Chondrocyte (in vitro differentiated cells): Measurements from ENCODE around the gene DOK7. TPM values are rescaled to one million over a fixed set of nuclear protein-coding genes. Genes with fewer than 3 reads are reported as not detected.
"Not testable (repeated sequence)": the region's sequence is repeated elsewhere in the genome, so short reads cannot be mapped to it uniquely, and the experiment has no call there.

ENCODE experiments used
- DNase-seq: peaks from one replicate; pipeline ENCODE4 v3.0.0; 2021; ENCODE audit warnings: mixed read lengths, low spot score
- H3K27ac Mint-ChIP-seq: one replicate; pipeline ENCODE4 v1.8.0; 2021; ENCODE audit warnings: mild to moderate bottlenecking, moderate library complexity, mixed read lengths; ENCODE audit not compliant: unreplicated experiment
- H3K27me3 Mint-ChIP-seq: 2 replicates; pipeline ENCODE4 v1.8.0; 2021; ENCODE audit warnings: low read depth, mixed read lengths
- H3K36me3 Mint-ChIP-seq: 2 replicates; pipeline ENCODE4 v1.8.0; 2021; ENCODE audit warnings: low read depth, mixed read lengths
- H3K4me1 Mint-ChIP-seq: 2 replicates; pipeline ENCODE4 v1.8.0; 2021; ENCODE audit warnings: low read depth, mild to moderate bottlenecking, mixed read lengths
- H3K4me3 Mint-ChIP-seq: one replicate; pipeline ENCODE4 v1.8.0; 2021; ENCODE audit warnings: mild to moderate bottlenecking, moderate library complexity, mixed read lengths; ENCODE audit not compliant: unreplicated experiment
- H3K9me3 Mint-ChIP-seq: 2 replicates; pipeline ENCODE4 v1.8.0; 2021; ENCODE audit warnings: low read depth, mixed read lengths
- total RNA-seq: library from RNA; stranded (reverse); gene quantifications from 3 replicates; pipeline ENCODE4 v1.2.1, GENCODE V29; 2021
- TF ChIP-seq, protein P1 (sequence below): fragments of 200-600 bp; sonication (generic); IDR thresholded peaks from 2 replicates; pipeline ENCODE4 v1.5.0; 2021; ENCODE audit warnings: antibody characterized with exemption, mild to moderate bottlenecking, moderate library complexity

The DOK7 gene
- total RNA-seq, 1 donor from 2014 or later, result 0.37 TPM

GRCh38 chr4:3450643-3451042 lies 12.5 kb upstream of the DOK7 start:
- DNase-seq, result no peak
- peaks cover 5% of the 10 kb centered on the region for H3K4me1 Mint-ChIP-seq
- peaks cover 20% of the 10 kb centered on the region for H3K9me3 Mint-ChIP-seq
- H3K27me3 Mint-ChIP-seq, result no peaks in the 10 kb centered on the region
- peaks cover 6% of the 10 kb centered on the region for H3K36me3 Mint-ChIP-seq
- no peak overlapping the region for H3K4me3 Mint-ChIP-seq
- H3K27ac Mint-ChIP-seq, result no peak overlapping the region
- TF ChIP-seq, protein P1, sequence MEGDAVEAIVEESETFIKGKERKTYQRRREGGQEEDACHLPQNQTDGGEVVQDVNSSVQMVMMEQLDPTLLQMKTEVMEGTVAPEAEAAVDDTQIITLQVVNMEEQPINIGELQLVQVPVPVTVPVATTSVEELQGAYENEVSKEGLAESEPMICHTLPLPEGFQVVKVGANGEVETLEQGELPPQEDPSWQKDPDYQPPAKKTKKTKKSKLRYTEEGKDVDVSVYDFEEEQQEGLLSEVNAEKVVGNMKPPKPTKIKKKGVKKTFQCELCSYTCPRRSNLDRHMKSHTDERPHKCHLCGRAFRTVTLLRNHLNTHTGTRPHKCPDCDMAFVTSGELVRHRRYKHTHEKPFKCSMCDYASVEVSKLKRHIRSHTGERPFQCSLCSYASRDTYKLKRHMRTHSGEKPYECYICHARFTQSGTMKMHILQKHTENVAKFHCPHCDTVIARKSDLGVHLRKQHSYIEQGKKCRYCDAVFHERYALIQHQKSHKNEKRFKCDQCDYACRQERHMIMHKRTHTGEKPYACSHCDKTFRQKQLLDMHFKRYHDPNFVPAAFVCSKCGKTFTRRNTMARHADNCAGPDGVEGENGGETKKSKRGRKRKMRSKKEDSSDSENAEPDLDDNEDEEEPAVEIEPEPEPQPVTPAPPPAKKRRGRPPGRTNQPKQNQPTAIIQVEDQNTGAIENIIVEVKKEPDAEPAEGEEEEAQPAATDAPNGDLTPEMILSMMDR, result no peak

GRCh38 chr4:3451956-3452355 lies 11.2 kb upstream of the DOK7 start:
- Mint-ChIP-seq H3K27ac (no peak overlapping the region), H3K27me3 (no peaks in the 10 kb centered on the region), H3K36me3 (peaks cover 6% of the 10 kb centered on the region), H3K9me3 (peaks cover 22% of the 10 kb centered on the region), H3K4me1 (peaks cover 5% of the 10 kb centered on the region), H3K4me3 (no peak overlapping the region)
- DNase-seq, result no peak
- TF ChIP-seq, protein P1, result no peak

- H3K4me1 Mint-ChIP-seq, result peaks cover 5% of the 10 kb centered on the region
- H3K9me3 Mint-ChIP-seq, result peaks cover 24% of the 10 kb centered on the region
- no peak overlapping the region for H3K27ac Mint-ChIP-seq
- H3K4me3 Mint-ChIP-seq, result no peak overlapping the region
- H3K36me3 Mint-ChIP-seq, result peaks cover 6% of the 10 kb centered on the region
- no peaks in the 10 kb centered on the region for H3K27me3 Mint-ChIP-seq
- TF ChIP-seq, protein P1, result peak; percentile 60
- DNase-seq, result no peak
These were observed 10.7 kb upstream of the DOK7 start for GRCh38 chr4:3452376-3452775.

DNA sequence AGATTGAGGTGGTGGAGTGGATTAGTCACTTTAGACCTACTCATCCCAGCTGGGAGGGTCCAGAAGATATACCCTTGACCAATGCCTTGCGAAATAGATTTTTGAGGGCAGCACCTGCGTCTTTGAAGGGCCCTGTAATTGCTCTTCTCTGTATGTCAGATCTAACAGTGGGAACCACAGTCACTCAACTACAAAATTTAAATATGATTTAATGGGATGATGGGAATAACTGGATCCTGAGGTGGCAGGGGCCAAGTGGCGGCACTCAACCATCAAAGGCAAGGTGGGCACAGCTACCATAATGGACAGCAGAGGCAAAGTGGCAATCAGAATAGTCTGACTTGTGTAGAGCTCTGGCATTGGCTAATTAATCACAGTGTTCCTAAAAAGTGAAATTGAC lies 7.5 kb upstream of the DOK7 start:
- not testable (repeated sequence) for H3K4me1 Mint-ChIP-seq, H3K27me3 Mint-ChIP-seq, DNase-seq

DNA sequence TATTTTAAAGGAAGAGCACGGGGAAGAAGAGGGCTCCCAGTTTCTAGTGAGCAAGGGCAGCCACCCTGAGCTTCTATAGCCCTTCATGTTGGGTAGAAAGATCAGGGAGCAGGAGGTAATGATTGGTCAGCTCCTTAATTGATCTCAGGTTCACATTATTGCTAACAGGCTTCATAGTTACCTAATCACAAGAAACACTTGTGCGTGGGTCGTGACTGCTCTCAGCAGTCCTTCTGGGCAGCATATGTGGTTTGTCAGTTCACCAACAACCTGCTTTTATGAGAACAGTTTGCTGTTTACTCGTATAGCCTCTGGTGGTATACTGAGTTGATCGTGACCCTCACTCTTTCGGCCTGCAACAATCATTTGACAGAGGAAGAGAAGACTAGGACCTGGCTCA lies 4.7 kb upstream of the DOK7 start:
- TF ChIP-seq, protein P1, result no peak
- no peak for DNase-seq
- Mint-ChIP-seq H3K4me3 (no peak overlapping the region), H3K9me3 (peaks cover 31% of the 10 kb centered on the region), H3K27me3 (peaks cover 7% of the 10 kb centered on the region), H3K27ac (no peak overlapping the region), H3K36me3 (peaks cover 6% of the 10 kb centered on the region), H3K4me1 (peaks cover 8% of the 10 kb centered on the region)

More for the DNA sequence above, 7.5 kb upstream of the DOK7 start:
- H3K4me3 Mint-ChIP-seq, H3K27ac Mint-ChIP-seq, H3K36me3 Mint-ChIP-seq: not testable (repeated sequence)
- H3K9me3 Mint-ChIP-seq, result peaks cover 31% of the 10 kb centered on the region

GRCh38 chr4:3459156-3459555 lies 4.0 kb upstream of the DOK7 start:
- H3K27ac Mint-ChIP-seq, H3K27me3 Mint-ChIP-seq: not testable (repeated sequence)

More at GRCh38 chr4:3459156-3459555, 4.0 kb upstream of the DOK7 start:
- H3K4me1 Mint-ChIP-seq, DNase-seq, H3K4me3 Mint-ChIP-seq, H3K36me3 Mint-ChIP-seq: not testable (repeated sequence)
- H3K9me3 Mint-ChIP-seq, result peaks cover 25% of the 10 kb centered on the region
